Thyroid gland (tissue), 4 donors: Measurements from ENCODE around the gene PAK5.

Experiments used
- CTCF ChIP-seq, 6 experiments: fragments of 200-600 bp in 3 of 6; fragments of 450-650 bp in 3 of 6; sonication (generic) in 3 of 6; IDR thresholded peaks; one replicate each; pipeline ENCODE4 v1.5.1; 2016 to 2019; ENCODE audit warnings: antibody characterized with exemption in 6 of 6, mild to moderate bottlenecking in 2 of 6, inconsistent platforms in 1 of 6, moderate library complexity in 1 of 6
- POLR2A ChIP-seq, 2 donors: fragments of 450-650 bp; IDR thresholded peaks; one replicate each; pipeline ENCODE4 v1.6.1; 2017; ENCODE audit warnings: antibody characterized with exemption in 2 of 2, mild to moderate bottlenecking in 2 of 2, moderate library complexity in 1 of 2

GRCh38 chr20:9492067-9492466 lies 346.8 kb downstream of the PAK5 start:
- TF ChIP-seq CTCF (IDR thresholded peaks at IDR 0.05) = no peak
- no peak for TF ChIP-seq POLR2A (IDR thresholded peaks at IDR 0.05)
